KOPT-K1 (cell line): ENCODE data around the gene PATL2.
"Not testable (repeated sequence)": the region's sequence is repeated elsewhere in the genome, so short reads cannot be mapped to it uniquely, and the experiment has no call there.

Experiments
- H3K27ac ChIP-seq: fragments of 200-600 bp; sonication (generic); 2 replicates; pipeline ENCODE4 v1.5.1; 2016; ENCODE audit warnings: antibody characterized with exemption, mild to moderate bottlenecking, low read depth, low read length; ENCODE audit not compliant: poor library complexity, severe bottlenecking
- H3K36me3 ChIP-seq: fragments of 200-600 bp; sonication (generic); 2 replicates; pipeline ENCODE4 v1.5.1; 2017; ENCODE audit warnings: antibody characterized with exemption, mild to moderate bottlenecking, low read length, moderate library complexity; ENCODE audit not compliant: insufficient read depth
- H3K9me3 ChIP-seq: fragments of 200-600 bp; sonication (generic); 2 replicates; pipeline ENCODE4 v1.5.1; 2017; ENCODE audit warnings: antibody characterized with exemption, low read length, mild to moderate bottlenecking; ENCODE audit not compliant: insufficient read depth, poor library complexity, severe bottlenecking

Gene PATL2

DNA sequence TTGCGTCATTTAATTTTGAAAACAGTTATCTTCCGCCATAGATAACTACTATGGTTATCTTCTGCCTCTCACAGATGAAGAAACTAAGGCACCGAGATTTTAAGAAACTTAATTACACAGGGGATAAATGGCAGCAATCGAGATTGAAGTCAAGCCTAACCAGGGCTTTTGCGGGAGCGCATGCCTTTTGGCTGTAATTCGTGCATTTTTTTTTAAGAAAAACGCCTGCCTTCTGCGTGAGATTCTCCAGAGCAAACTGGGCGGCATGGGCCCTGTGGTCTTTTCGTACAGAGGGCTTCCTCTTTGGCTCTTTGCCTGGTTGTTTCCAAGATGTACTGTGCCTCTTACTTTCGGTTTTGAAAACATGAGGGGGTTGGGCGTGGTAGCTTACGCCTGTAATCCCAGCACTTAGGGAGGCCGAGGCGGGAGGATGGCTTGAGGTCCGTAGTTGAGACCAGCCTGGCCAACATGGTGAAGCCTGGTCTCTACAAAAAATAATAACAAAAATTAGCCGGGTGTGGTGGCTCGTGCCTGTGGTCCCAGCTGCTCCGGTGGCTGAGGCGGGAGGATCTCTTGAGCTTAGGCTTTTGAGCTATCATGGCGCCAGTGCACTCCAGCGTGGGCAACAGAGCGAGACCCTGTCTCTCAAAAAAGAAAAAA, 1.4 kb upstream of the PATL2 start:
- Histone ChIP-seq H3K9me3 (no peaks in the 10 kb centered on the region), H3K27ac (peak overlapping the region; percentile 98), H3K36me3 (peaks cover 42% of the 10 kb centered on the region)

DNA sequence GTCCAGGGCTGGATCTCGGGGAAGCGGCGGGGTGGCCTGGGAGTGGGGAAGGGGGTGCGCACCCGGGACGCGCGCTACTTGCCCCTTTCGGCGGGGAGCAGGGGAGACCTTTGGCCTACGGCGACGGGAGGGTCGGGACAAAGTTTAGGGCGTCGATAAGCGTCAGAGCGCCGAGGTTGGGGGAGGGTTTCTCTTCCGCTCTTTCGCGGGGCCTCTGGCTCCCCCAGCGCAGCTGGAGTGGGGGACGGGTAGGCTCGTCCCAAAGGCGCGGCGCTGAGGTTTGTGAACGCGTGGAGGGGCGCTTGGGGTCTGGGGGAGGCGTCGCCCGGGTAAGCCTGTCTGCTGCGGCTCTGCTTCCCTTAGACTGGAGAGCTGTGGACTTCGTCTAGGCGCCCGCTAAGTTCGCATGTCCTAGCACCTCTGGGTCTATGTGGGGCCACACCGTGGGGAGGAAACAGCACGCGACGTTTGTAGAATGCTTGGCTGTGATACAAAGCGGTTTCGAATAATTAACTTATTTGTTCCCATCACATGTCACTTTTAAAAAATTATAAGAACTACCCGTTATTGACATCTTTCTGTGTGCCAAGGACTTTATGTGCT, 721 bp upstream of the PATL2 start:
- H3K36me3 ChIP-seq = peaks cover 36% of the 10 kb centered on the region
- peak overlapping the region; percentile 98 for H3K27ac ChIP-seq
- no peaks in the 10 kb centered on the region for H3K9me3 ChIP-seq

DNA sequence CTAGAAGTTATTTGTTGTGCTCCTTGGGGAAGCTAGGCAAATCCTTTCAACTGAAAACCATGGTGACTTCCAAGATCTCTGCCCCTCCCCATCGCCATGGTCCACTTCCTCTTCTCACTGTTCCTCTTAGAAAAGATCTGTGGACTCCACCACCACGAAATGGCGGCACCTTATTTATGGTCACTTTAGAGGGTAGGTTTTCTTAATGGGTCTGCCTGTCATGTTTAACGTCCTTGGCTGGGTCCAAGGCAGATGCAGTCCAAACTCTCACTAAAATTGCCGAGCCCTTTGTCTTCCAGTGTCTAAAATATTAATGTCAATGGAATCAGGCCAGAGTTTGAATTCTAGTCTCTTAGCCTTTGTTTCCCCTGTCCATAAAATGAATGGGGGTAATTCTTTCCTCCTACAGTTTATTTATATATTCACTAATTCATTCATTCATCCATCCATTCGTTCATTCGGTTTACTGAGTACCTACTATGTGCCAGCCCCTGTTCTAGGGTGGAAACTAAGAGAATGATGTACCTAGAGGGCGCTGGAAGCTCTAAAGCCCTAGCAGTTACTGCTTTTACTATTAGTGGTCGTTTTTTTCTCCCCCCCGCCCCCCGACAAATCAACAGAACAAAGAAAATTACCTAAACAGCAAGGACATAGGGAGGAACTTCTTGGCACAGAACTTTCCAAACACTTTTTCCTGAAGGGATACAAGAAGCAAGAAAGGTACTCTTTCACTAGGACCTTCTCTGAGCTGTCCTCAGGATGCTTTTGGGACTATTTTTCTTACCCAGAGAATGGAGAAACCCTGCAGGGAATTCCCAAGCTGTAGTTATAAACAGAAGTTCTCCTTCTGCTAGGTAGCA, 657 bp downstream of the PATL2 start:
- H3K9me3 ChIP-seq = no peaks in the 10 kb centered on the region
- peak overlapping the region; percentile 98 for H3K27ac ChIP-seq
- peaks cover 22% of the 10 kb centered on the region for H3K36me3 ChIP-seq

DNA sequence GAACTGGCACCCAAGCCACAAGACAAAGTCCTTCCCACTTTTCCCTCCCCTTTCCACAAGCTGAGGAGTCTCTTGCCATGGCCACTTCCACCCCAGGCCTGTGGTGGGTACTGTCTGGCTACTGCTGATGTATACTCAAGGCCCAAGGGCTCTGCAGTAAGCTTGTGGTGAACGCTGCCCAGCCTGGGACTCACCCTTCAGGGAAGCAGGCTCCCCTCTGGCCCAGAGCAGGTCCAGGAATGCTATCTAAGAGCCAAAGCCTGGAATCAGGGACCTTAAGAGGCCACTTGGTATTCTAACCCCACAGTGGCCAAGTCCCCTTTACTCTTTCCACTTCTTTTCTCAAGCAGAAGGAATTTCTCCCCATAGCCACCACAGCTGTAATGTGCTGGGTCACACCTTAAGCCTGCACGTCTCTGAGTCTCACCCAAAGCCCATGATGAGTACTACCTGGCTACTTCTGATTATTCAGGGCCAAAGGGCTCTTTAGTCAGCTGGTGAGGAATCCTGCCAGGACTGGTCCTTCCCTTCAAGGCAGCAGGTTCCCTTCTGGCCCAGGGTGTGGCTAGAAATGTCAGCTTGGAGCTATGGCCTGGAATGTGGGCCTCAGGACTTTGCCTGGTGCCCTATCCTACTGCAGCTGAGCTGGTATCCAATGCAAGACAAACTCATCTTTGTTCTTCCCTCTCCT, 4.0 kb downstream of the PATL2 start:
- no peak overlapping the region for H3K27ac ChIP-seq
- H3K36me3 ChIP-seq = no peaks in the 10 kb centered on the region
- H3K9me3 ChIP-seq = peaks cover 9% of the 10 kb centered on the region

DNA sequence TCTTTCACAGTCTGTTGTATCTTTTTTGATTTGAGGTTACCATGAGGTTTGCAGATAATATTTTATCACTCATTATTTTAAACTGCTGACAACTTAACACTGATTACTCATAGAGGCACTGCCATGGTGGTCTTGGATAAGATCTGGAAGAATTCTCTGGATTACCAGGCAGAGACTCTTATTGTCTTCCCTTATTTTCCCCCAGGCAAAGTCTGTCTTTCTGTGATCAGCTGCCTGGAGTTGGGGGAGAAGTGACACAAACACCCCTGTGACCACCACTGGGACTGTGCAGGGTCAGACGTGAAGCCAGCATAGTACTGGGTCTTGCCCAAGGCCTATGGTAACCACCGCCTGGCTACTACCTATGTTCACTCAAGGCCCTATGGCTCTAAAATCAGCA, 4.7 kb downstream of the PATL2 start:
- Histone ChIP-seq H3K27ac (no peak overlapping the region), H3K9me3 (peaks cover 9% of the 10 kb centered on the region), H3K36me3 (no peaks in the 10 kb centered on the region)

DNA sequence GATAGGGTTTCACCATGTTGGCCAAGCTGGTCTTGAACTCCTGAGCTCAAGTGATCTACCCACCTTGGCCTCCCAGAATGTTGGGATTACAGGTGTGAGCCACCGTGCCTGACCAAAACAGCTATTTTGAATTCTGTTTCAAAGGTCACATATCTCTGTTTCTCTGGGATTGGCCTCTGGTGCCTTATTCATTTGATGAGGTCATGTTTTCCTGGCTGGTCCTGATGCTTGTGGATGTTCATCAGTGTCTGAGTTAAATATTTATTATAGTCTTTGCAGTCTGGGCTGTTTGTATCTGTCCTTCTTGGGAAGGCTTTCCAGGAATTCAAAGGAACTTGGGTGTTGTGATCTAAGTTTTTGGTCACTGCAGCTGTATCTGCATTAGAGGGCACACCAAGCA, 5.1 kb downstream of the PATL2 start:
- Histone ChIP-seq H3K36me3 (no peaks in the 10 kb centered on the region), H3K9me3 (peaks cover 9% of the 10 kb centered on the region), H3K27ac (no peak overlapping the region)

DNA sequence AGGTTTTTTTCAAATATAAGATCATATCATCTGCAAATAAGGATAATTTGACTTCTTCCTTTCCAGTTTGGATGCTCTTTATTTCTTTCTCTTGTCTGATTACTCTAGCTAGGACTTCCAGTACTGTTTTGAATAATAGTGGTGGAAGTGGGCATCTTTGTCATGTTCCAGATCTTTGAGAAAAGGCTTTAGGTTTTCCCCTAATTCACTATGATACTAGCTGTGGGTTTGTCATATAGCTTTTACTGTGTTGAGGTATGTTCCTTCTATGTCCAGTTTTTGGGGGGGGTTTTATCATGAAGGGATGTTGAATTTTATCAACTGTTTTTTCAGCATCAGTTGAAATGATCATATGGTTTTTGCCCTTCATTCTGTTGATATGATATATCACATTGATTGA, 10.4 kb downstream of the PATL2 start:
- H3K36me3 ChIP-seq, H3K27ac ChIP-seq, H3K9me3 ChIP-seq: not testable (repeated sequence)

DNA sequence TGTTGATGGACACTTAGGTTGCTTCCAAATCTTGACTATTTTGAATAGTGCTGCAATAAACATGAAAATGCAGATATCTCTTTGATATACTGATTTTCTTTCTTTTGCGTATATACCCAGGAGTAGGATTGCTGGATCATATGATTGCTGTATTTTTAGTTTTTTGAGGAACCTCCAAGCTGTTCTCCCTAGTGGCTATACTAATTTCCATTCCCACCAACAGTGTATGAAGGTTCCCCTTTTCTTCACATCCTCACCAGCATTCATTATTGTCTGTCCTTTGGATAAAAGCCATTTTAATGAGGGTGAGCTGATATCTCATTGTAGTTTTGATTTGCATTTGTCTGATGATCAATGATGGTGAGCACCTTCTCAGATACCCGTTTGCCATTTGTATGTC, 12.5 kb downstream of the PATL2 start:
- no peak overlapping the region for H3K27ac ChIP-seq
- H3K9me3 ChIP-seq = peaks cover 4% of the 10 kb centered on the region
- H3K36me3 ChIP-seq = no peaks in the 10 kb centered on the region

DNA sequence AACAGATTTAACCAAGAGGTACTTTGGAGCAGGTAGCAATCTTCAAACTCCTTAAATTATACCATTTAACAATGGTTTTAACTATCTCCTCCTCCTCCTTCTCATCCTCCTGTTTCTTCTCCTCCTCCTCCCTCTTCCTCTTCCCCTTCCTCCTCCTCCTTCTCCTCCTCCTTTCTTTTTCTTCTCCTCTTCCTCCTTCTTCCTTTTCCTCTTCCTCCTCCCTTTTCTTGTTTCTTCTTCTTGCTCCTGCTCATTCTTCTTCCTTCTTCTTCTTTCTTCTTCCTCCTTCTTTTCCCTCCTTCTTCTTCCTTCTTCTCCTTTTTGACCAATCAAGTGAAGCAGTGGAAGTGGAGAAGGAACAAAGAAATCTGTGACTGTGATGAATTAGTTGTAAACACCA, 14.1 kb downstream of the PATL2 start:
- Histone ChIP-seq H3K27ac (no peak overlapping the region), H3K36me3 (no peaks in the 10 kb centered on the region), H3K9me3 (no peaks in the 10 kb centered on the region)

DNA sequence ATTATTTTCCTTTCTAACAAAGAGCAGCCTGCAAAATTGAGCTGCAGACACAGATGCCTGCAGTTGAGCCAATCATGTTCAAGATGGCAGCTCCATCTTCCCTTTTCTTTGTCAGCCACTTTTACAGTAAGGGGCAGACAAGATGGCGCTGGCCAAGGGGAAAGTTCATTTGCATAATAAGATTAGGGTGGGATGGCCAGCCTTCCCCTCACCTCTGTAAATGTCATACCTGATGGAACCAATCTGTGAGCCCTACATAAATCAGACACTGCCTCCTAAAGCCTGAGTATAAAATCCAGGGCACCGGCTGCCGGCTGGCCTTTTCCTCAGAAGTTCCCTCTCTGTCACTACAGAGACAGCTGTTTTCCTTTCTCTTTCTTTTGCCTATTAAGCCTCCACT, 15.8 kb downstream of the PATL2 start:
- Histone ChIP-seq H3K36me3 (no peaks in the 10 kb centered on the region), H3K27ac (no peak overlapping the region)

DNA sequence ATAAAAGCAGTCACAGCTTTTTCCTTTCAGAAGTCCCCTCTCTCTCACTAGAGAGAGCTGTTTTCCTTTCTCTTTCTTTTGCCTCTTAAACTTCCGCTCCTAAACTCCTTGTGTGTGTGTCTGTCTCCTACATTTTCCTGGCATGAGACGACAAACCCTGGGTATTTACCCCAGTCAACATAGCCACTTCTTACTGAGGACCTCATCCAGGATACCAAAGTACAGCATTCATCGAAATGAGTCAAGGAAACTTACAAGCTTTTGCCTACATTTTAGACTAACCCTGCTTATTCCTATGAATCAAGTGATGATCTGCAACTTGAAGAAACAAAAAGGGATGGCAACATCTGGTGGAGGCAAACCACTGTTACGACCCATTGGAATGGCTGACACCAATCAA, 16.7 kb downstream of the PATL2 start:
- H3K9me3 ChIP-seq = no peaks in the 10 kb centered on the region
- H3K27ac ChIP-seq = no peak overlapping the region

More for the DNA sequence above, 15.8 kb downstream of the PATL2 start:
- no peaks in the 10 kb centered on the region for H3K9me3 ChIP-seq

DNA sequence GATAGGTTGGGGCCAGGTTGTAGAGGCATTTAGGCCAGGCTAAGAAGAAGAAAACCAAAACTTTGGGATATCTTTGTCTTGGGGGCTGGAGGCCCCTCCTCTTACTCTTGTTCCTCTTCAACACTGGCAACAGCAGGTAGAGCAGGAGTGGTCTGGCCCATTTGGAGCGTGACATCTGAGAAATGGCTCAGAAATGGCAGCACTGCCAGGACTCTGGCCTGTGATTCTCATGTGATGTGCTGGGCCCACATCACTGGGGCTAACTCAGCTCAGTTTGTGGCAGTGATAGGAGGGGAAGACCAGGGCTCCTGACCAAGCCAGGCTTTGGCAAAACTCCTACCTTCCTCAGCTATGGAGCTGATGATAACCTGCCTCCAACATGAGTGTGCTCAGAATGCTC, 18.5 kb downstream of the PATL2 start:
- no peaks in the 10 kb centered on the region for H3K36me3 ChIP-seq
- H3K9me3 ChIP-seq = no peaks in the 10 kb centered on the region
- H3K27ac ChIP-seq = no peak overlapping the region

More for the DNA sequence above, 16.7 kb downstream of the PATL2 start:
- H3K36me3 ChIP-seq = no peaks in the 10 kb centered on the region

DNA sequence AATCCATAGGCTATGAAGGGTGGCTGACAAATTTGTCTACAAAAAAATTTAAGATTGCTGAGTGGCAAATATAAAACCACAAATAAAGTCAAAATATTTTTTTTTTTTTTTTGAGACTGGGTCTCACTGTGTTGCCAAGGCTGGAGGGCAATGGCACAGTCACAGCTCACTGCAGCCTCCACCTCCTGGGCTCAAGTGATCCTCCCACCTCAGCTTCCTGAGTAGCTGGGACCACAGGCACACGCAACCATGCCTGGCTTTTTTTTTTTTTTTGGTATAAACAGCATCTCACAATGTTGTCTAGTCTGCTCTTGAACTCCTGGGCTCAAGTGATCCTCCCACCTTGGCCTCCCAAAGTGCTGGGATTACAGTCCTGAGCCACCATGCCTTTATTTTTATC, 20.9 kb downstream of the PATL2 start:
- not testable (repeated sequence) for H3K27ac ChIP-seq, H3K36me3 ChIP-seq, H3K9me3 ChIP-seq

DNA sequence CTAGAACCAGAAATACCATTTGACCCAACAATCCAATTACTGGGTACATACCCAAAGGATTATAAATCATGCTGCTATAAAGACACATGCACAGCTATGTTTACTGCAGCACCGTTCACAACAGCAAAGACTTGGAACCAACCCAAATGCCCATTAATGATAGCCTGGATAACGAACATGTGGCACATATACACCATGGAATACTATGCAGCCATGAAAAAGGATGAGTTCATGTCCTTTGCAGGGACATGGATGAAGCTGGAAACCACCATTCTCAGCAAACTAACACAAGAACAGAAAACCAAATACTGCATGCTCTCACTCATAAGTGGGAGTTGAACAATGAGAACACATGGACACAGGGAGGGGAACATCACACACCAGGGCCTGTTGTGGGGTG, 21.8 kb downstream of the PATL2 start:
- not testable (repeated sequence) for H3K9me3 ChIP-seq, H3K27ac ChIP-seq, H3K36me3 ChIP-seq
